CD4-positive, alpha-beta T cell treated with Interleukin-4 for 4 hours (primary cell): ENCODE data around the gene PDK3.

ENCODE experiments used
- DNase-seq: peaks from one replicate; pipeline ENCODE4 v3.0.0-alpha.2; 2020

The PDK3 gene

GRCh38 chrX:24464836-24465531 lies at the start of gene PDK3:
Gene PDK3, plus strand, starts transcription at chrX:24465286. Its CDS starts 170 bp downstream, at chrX:24465456.
- DNase-seq, result peak; percentile 89

- no peak for DNase-seq
Measured at GRCh38 chrX:24415921-24416320, 49.2 kb upstream of the PDK3 start.

- DNase-seq, result no peak
Measured at GRCh38 chrX:24423960-24424359, 41.1 kb upstream of the PDK3 start.

- DNase-seq, result no peak
Measured at GRCh38 chrX:24424948-24425347, 40.1 kb upstream of the PDK3 start.

GRCh38 chrX:24425806-24426205 lies 39.3 kb upstream of the PDK3 start:
- DNase-seq, result no peak

GRCh38 chrX:24426340-24426913 lies 38.7 kb upstream of the PDK3 start:
- peak; percentile 26 for DNase-seq

- no peak for DNase-seq
Measured at GRCh38 chrX:24426921-24427746, 38.0 kb upstream of the PDK3 start.

- no peak for DNase-seq
Measured at GRCh38 chrX:24427747-24428019, 37.4 kb upstream of the PDK3 start.

GRCh38 chrX:24428516-24428915 lies 36.6 kb upstream of the PDK3 start:
- no peak for DNase-seq

GRCh38 chrX:24435060-24435459 lies 30.0 kb upstream of the PDK3 start:
- DNase-seq, result no peak

- DNase-seq, result no peak
Measured at GRCh38 chrX:24443918-24444317, 21.2 kb upstream of the PDK3 start.

GRCh38 chrX:24444645-24445044 lies 20.4 kb upstream of the PDK3 start:
- no peak for DNase-seq

- DNase-seq, result no peak
Measured at GRCh38 chrX:24448762-24449250, 16.3 kb upstream of the PDK3 start.

- DNase-seq, result no peak
Measured at GRCh38 chrX:24463077-24463476, 2.0 kb upstream of the PDK3 start.

- no peak for DNase-seq
Measured at GRCh38 chrX:24464498-24464835, 619 bp upstream of the PDK3 start.

GRCh38 chrX:24465532-24465865 lies 413 bp downstream of the PDK3 start:
- DNase-seq, result no peak

- no peak for DNase-seq
Measured at GRCh38 chrX:24466025-24466424, 939 bp downstream of the PDK3 start.

GRCh38 chrX:24468245-24468644 lies 3.2 kb downstream of the PDK3 start:
- no peak for DNase-seq

GRCh38 chrX:24471808-24472207 lies 6.7 kb downstream of the PDK3 start:
- DNase-seq, result no peak

GRCh38 chrX:24475480-24475879 lies 10.4 kb downstream of the PDK3 start:
- DNase-seq, result no peak

GRCh38 chrX:24478509-24478908 lies 13.4 kb downstream of the PDK3 start:
- DNase-seq, result no peak

- peak; percentile 92 for DNase-seq
Measured at GRCh38 chrX:24479924-24480323, 14.8 kb downstream of the PDK3 start.

- peak; percentile 34 for DNase-seq
Measured at GRCh38 chrX:24480400-24480865, 15.3 kb downstream of the PDK3 start.

GRCh38 chrX:24482823-24483415 lies 17.8 kb downstream of the PDK3 start:
- DNase-seq, result no peak
